SU-DHL-6 (cell line): Measurements from ENCODE around the gene AFG3L2.

Experiments used
- H2AFZ ChIP-seq: fragments of 200-600 bp; sonication (generic); 2 replicates; pipeline ENCODE4 v1.6.1; 2014; ENCODE audit warnings: low read depth, mild to moderate bottlenecking, moderate library complexity, mixed read lengths, antibody characterized with exemption, low read length; ENCODE audit not compliant: severe bottlenecking
- H3F3A ChIP-seq: fragments of 200-600 bp; shearing (Covaris generic); 2 replicates; pipeline ENCODE4 v1.6.0; 2016; ENCODE audit warnings: antibody characterized with exemption, mild to moderate bottlenecking; ENCODE audit not compliant: insufficient read depth
- H3K27ac ChIP-seq: fragments of 200-600 bp; sonication (generic); 2 replicates; pipeline ENCODE4 v1.5.1; 2016; ENCODE audit warnings: low read depth, mild to moderate bottlenecking, low read length, moderate library complexity, mixed read lengths
- H3K27me3 ChIP-seq: fragments of 200-600 bp; sonication (generic), shearing (Covaris generic); 2 replicates; pipeline ENCODE4 v1.6.0; 2014; ENCODE audit warnings: mild to moderate bottlenecking, low read length
- H3K36me3 ChIP-seq: fragments of 200-600 bp; sonication (generic); 2 replicates; pipeline ENCODE4 v1.6.1; 2014; ENCODE audit warnings: mild to moderate bottlenecking, low read length, mixed read lengths
- H3K4me2 ChIP-seq: fragments of 300-600, 200-600 bp; shearing (Covaris generic), sonication (generic); 2 replicates; pipeline ENCODE4 v1.6.0; 2014; ENCODE audit warnings: low read length, low read depth, mild to moderate bottlenecking; ENCODE audit not compliant: poor library complexity, severe bottlenecking
- H3K4me3 ChIP-seq: fragments of 200-600 bp; sonication (generic); 2 replicates; pipeline ENCODE4 v1.5.1; 2014; ENCODE audit warnings: antibody characterized with exemption, low read length, mild to moderate bottlenecking, mixed read lengths; ENCODE audit not compliant: insufficient read depth, poor library complexity, severe bottlenecking
- H3K79me2 ChIP-seq: fragments of 200-600 bp; sonication (generic); 2 replicates; pipeline ENCODE4 v1.6.1; 2014; ENCODE audit warnings: mild to moderate bottlenecking, low read length, moderate library complexity; ENCODE audit not compliant: insufficient read depth
- H3K9ac ChIP-seq: fragments of 200-600 bp; sonication (generic); 2 replicates; pipeline ENCODE4 v1.7.0; 2014; ENCODE audit warnings: mild to moderate bottlenecking, low read length
- H3K9me2 ChIP-seq: fragments of 200-600 bp; sonication (generic); replicated peaks from 2 replicates; pipeline ENCODE4 v1.6.1; 2014; ENCODE audit warnings: low read length; ENCODE audit not compliant: insufficient read depth
- H3K9me3 ChIP-seq: fragments of 200-600 bp; sonication (generic); 2 replicates; pipeline ENCODE4 v1.6.1; 2014; ENCODE audit warnings: low read length, mixed read lengths; ENCODE audit not compliant: insufficient read depth
- H4K20me1 ChIP-seq: fragments of 200-600 bp; sonication (generic); 2 replicates; pipeline ENCODE4 v1.6.1; 2014; ENCODE audit warnings: low read depth, mild to moderate bottlenecking, antibody characterized with exemption, low read length, moderate library complexity, mixed read lengths
- EZH2phosphoT487 ChIP-seq: fragments of 200-600 bp; sonication (generic), shearing (Covaris generic); conservative IDR thresholded peaks from 2 replicates; pipeline ENCODE4 v1.6.1; 2018; ENCODE audit warnings: mild to moderate bottlenecking, antibody characterized with exemption, low read length, moderate library complexity, mixed read lengths
- TF ChIP-seq, protein P1 (sequence below): fragments of 200-600 bp; sonication (generic); IDR thresholded peaks from one replicate; pipeline ENCODE4 v1.5.1; 2017; ENCODE audit warnings: antibody characterized with exemption, mild to moderate bottlenecking, low read length, moderate library complexity; ENCODE audit not compliant: insufficient read depth, poor library complexity, severe bottlenecking

The AFG3L2 gene

GRCh38 chr18:12342661-12343060 is 34.4 kb downstream of the AFG3L2 start:
- Histone ChIP-seq H4K20me1 (no peaks in the 10 kb centered on the region), H3K9ac (no peak overlapping the region), H3K4me2 (no peak overlapping the region), H3K79me2 (no peaks in the 10 kb centered on the region), H3K9me3 (no peaks in the 10 kb centered on the region), H3K36me3 (no peaks in the 10 kb centered on the region; the same call in 1 of the 2 replicates), H3K27ac (no peak overlapping the region), H3K4me3 (no peak overlapping the region), H3K27me3 (no peaks in the 10 kb centered on the region), H3F3A (no peaks in the 10 kb centered on the region), H2AFZ (no peak overlapping the region), H3K9me2 (no peaks in the 10 kb centered on the region)
- TF ChIP-seq, protein P1, sequence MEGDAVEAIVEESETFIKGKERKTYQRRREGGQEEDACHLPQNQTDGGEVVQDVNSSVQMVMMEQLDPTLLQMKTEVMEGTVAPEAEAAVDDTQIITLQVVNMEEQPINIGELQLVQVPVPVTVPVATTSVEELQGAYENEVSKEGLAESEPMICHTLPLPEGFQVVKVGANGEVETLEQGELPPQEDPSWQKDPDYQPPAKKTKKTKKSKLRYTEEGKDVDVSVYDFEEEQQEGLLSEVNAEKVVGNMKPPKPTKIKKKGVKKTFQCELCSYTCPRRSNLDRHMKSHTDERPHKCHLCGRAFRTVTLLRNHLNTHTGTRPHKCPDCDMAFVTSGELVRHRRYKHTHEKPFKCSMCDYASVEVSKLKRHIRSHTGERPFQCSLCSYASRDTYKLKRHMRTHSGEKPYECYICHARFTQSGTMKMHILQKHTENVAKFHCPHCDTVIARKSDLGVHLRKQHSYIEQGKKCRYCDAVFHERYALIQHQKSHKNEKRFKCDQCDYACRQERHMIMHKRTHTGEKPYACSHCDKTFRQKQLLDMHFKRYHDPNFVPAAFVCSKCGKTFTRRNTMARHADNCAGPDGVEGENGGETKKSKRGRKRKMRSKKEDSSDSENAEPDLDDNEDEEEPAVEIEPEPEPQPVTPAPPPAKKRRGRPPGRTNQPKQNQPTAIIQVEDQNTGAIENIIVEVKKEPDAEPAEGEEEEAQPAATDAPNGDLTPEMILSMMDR, result no peak
- no peak for TF ChIP-seq EZH2phosphoT487

GRCh38 chr18:12340945-12341660 is 35.9 kb downstream of the AFG3L2 start:
- no peak overlapping the region for H3K4me2 ChIP-seq
- H3F3A ChIP-seq, result no peaks in the 10 kb centered on the region
- no peak overlapping the region for H2AFZ ChIP-seq
- no peak overlapping the region for H3K27ac ChIP-seq
- H3K9me2 ChIP-seq, result no peaks in the 10 kb centered on the region
- H3K4me3 ChIP-seq, result no peak overlapping the region
- H3K36me3 ChIP-seq, result no peaks in the 10 kb centered on the region; the same call in 1 of the 2 replicates
- no peaks in the 10 kb centered on the region for H3K79me2 ChIP-seq
- no peaks in the 10 kb centered on the region for H4K20me1 ChIP-seq
- H3K27me3 ChIP-seq, result no peaks in the 10 kb centered on the region
- TF ChIP-seq, protein P1, result no peak
- TF ChIP-seq EZH2phosphoT487, result no peak
- H3K9ac ChIP-seq, result no peak overlapping the region
- H3K9me3 ChIP-seq, result no peaks in the 10 kb centered on the region

DNA sequence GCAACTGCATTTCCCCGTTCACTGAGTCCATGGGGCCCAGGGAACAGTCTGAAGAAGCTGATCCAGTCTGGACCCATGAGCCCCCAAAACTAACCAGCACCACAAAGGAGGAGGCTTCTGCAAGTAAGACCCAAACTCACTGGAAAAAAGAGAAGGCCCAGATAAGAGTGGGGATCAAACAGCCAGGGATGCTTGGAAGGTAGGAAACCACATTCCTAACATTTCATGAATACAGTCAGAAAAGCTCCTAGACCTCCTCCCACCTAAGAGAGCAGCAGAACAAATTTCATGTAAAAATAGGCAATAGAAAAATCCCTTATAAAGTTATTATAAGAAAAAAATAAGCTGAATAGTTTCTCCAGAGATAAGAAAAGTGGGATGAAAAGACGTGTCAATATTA is 38.6 kb downstream of the AFG3L2 start:
- TF ChIP-seq, protein P1, result no peak
- TF ChIP-seq EZH2phosphoT487, result no peak
- no peak overlapping the region for H3K4me2 ChIP-seq
- H3K27ac ChIP-seq, result no peak overlapping the region

More for the DNA sequence above, 38.6 kb downstream of the AFG3L2 start:
- Histone ChIP-seq H3K9me3 (no peaks in the 10 kb centered on the region), H3K4me3 (no peak overlapping the region), H2AFZ (no peak overlapping the region), H3K9ac (no peak overlapping the region), H3K79me2 (no peaks in the 10 kb centered on the region), H3K9me2 (no peaks in the 10 kb centered on the region), H4K20me1 (no peaks in the 10 kb centered on the region), H3F3A (no peaks in the 10 kb centered on the region), H3K36me3 (peaks cover 3% of the 10 kb centered on the region; the same call in 1 of the 2 replicates), H3K27me3 (no peaks in the 10 kb centered on the region)
